ENCODE measurements around the gene B4GALNT4. TPM values are rescaled to one million over a fixed set of nuclear protein-coding genes. Genes with fewer than 3 reads are reported as not detected.

B4GALNT4 gene
- total and polyA plus RNA-seq, 2 of the 8 experiments (the other 6 are each of a cell fraction or from before 2014, with no cell fraction given), result 40.9 to 76.3 TPM

DNA sequence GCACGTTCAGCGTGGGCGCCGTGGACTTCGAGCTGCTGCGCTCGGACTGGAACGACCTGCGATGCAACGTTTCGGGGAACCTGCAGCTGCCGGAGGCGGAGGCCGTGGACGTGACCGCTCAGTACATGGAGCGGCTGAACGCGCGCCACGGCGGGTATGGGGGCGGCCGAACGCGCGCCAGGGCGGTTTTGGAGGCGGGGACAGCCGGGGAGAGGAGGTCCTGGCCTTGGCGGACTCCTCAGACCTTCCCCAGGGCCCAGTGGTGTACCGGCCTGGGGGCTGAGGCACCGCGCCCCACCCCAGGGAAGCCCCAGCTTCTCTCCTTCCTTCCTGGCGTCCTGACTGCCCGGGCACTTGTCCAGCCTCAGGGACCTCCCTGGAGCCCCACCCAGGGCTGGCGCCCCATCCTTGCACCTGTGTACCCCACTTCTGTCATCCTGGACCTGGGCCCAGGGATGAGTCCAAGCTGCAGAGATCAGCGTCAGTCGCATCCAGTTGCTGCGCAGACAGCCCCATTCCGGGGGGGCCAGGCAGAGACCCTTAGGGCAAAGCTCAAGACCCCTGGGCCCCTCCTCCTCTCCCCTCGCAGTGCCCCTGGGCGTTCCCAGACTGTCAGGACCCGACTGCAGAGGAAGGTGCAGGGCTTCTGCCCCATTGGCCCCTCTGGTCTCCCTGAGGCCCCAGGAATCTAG is 8.0 kb downstream of the B4GALNT4 start (continued):
- no peak for TF ChIP-seq EP300 (IDR thresholded peaks at IDR 0.05; ENCODE audit: borderline replicate concordance in 1 of 2, low read depth in 2 of 2, low read length in 2 of 2)
- TF ChIP-seq, protein P1, sequence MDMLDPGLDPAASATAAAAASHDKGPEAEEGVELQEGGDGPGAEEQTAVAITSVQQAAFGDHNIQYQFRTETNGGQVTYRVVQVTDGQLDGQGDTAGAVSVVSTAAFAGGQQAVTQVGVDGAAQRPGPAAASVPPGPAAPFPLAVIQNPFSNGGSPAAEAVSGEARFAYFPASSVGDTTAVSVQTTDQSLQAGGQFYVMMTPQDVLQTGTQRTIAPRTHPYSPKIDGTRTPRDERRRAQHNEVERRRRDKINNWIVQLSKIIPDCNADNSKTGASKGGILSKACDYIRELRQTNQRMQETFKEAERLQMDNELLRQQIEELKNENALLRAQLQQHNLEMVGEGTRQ (IDR thresholded peaks at IDR 0.05; ENCODE audit: low read length), result no peak
- no peak for TF ChIP-seq SAP30 (IDR thresholded peaks at IDR 0.05; ENCODE audit: insufficient read depth, insufficient replicate concordance, low read length)
- no peak for TF ChIP-seq RXRA (IDR thresholded peaks at IDR 0.05; ENCODE audit: insufficient read depth, low read depth, low read length)

Measured in H1 (cell line).